HUES48 (cell line): Measurements from ENCODE around the gene SKIDA1.
A peak's percentile ranks its signal among the peaks of the same experiment; 100 is the strongest.

Experiments used
- H3K27ac ChIP-seq: one replicate; pipeline ENCODE4 v1.7.0; 2013; ENCODE audit warnings: low read depth, low read length, inconsistent platforms
- H3K27me3 ChIP-seq: 2 replicates; pipeline ENCODE4 v1.6.1; 2013; ENCODE audit warnings: mild to moderate bottlenecking, low read length; ENCODE audit not compliant: control insufficient read depth, insufficient read depth
- H3K36me3 ChIP-seq: 2 replicates; pipeline ENCODE4 v1.6.1; 2013; ENCODE audit warnings: low read length; ENCODE audit not compliant: control insufficient read depth, insufficient read depth
- H3K4me1 ChIP-seq: 2 replicates; pipeline ENCODE4 v1.6.1; 2013; ENCODE audit warnings: mild to moderate bottlenecking, low read length; ENCODE audit not compliant: control insufficient read depth, insufficient read depth
- H3K4me3 ChIP-seq: 2 replicates; pipeline ENCODE4 v1.5.1; 2013; ENCODE audit warnings: mild to moderate bottlenecking, low read depth, low read length
- H3K9ac ChIP-seq: 2 replicates; pipeline ENCODE4 v1.6.1; 2013; ENCODE audit warnings: mild to moderate bottlenecking, low read depth, low read length, moderate library complexity
- H3K9me3 ChIP-seq: 2 replicates; pipeline ENCODE4 v1.6.1; 2013; ENCODE audit warnings: low read length; ENCODE audit not compliant: control insufficient read depth, insufficient read depth

SKIDA1 gene

DNA sequence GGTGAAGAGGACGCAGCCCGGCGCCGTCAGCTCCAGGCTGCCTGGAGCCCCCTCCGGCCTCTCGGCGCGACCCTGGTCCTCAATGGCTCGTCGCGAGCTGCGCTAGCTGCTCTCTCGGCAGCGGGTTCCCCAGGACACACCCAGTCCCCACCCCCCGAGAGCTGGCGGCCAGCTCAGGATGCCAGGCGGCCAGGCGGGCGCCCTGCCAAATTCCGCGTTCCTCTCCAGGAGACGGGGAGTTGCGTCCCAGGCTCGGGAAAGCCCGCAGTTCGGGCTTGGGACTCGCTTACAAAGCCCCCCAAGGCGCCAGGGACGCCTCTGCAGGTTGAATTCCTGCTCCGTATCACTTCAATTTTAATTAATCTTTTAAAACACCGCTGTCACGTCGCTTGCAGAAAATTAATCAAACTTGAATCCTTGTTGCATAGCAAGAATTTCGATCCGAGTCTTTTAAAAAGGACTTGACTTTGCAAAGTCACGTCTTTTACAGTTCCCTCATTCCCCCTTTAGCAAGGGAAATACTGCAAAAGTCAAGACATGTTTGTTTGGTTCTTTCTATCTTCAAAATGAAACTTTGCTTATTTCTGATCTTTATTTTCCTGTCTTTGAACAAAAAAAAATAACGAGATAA lies 28.2 kb downstream of the SKIDA1 start:
- Histone ChIP-seq H3K4me3 (peak overlapping the region; percentile 85), H3K9me3 (no peaks in the 10 kb centered on the region), H3K36me3 (no peaks in the 10 kb centered on the region), H3K27me3 (peaks cover 34% of the 10 kb centered on the region), H3K4me1 (peaks cover 51% of the 10 kb centered on the region), H3K9ac (peak overlapping the region; percentile 72; the same call in 1 of the 2 replicates), H3K27ac (peak overlapping the region; percentile 98)

DNA sequence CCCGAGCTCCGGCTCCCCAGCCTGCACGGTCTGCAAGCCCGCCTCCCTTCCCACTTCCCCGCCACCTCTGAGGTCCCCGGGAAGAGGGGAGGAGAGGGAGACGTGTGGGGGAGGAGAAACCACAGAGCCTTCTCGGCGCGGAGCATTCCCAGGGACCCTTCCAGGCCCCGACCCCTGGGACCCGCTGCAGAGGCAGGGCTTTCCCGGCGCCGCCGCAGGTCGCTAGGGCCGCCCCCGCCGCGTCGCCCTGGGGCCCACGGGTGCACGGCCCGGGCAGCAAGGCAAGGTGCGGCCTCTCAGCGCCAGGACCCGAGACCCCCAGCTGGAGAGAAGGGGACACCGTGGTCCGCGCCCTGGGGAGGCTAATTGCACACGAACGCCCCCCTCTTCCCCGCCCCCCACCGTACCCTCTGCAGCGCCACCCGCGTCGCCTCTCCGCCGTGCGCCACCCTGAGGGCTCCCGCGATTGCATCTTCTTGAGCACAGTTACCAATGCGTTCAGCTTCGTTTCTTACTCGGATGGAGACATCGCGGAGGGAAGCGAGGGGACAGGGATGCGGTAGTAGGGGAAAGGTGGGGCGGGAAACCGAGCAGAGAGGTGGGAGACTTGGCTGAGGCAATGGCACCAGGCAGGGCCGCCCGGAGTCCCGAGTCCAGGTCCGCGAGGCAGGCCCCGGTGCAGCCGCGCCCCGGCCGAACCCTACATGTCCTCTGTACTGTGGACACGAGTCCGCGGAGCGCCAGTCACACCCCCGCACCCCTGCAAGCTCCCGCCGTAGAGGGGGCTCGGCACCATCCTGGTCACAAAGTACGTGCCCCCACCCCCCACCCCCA lies 28.9 kb downstream of the SKIDA1 start:
- Histone ChIP-seq H3K27ac (peak overlapping the region; percentile 98), H3K36me3 (no peaks in the 10 kb centered on the region), H3K9ac (peak overlapping the region; percentile 72)

DNA sequence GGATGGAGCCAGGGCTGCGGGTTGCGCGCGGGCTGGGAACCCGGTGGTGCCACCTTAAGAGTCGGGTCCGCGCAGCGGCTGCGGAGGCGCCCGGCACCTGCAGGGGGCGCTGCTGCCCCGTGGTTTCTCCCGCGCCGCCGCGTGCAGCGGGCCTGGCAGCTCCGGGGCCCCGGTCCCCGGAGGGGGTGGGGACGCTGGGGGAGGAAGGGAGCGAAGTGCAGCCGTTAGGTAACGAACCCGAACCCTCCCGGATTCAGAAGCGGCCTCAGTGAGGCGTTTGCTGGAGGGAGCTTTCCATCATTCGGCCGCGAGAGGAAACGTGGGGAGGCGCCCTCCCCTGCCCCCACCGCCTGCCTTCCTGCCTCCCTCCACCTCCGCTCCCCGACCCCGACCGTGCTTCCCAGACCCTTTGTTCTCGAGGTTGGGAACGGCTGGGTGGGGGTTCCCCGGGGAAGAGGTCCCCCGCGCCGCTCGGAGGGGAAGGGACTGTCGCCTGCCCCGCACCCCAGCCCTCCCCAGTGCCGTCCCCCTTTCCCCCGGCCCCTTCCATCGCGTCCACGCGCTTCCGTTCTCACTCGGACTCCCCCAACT lies 29.6 kb downstream of the SKIDA1 start:
- Histone ChIP-seq H3K36me3 (no peaks in the 10 kb centered on the region), H3K27me3 (peaks cover 33% of the 10 kb centered on the region), H3K4me1 (peaks cover 37% of the 10 kb centered on the region), H3K4me3 (peak overlapping the region; percentile 85), H3K27ac (peak overlapping the region; percentile 98), H3K9ac (peak overlapping the region; percentile 72), H3K9me3 (no peaks in the 10 kb centered on the region)

More for the DNA sequence above, 28.9 kb downstream of the SKIDA1 start:
- H3K27me3 ChIP-seq: peaks cover 34% of the 10 kb centered on the region
- peaks cover 44% of the 10 kb centered on the region for H3K4me1 ChIP-seq
- H3K4me3 ChIP-seq: peak overlapping the region; percentile 85
- no peaks in the 10 kb centered on the region for H3K9me3 ChIP-seq

DNA sequence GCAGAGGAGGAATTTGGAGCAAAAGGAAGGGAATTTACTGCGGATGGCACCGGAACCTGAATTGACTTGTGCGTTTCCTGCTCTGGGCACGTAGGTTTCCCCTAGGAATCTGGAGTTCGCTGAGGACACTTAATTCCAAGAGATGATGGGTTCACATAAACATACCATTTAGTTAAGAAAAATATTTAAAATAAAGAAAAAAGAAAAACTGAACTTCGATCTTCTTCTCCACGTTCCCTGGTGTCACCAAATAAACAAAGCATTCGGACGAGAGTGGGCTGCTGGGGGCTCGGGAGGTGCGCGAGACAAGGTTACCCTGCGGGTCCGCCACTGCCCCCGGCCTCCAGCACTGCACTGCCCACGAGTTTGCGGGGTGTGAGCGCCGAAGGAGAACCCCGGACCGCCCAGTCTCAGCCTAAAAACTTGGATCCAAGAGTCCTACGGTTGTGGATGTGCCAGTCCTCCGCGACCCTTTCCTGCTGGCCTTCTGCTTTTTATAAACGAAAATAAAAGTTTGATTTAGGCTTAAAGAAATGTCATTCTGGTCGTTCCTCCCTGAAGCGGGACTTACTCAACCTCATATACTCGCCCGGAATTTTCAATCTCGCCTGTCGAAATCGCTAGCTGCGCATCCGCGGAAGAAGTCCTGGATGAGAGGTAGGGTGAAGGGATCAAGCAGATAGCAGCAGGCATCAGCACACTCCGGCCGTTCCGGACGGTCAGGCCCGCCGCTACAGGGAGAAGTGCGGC lies 30.3 kb downstream of the SKIDA1 start:
- Histone ChIP-seq H3K36me3 (no peaks in the 10 kb centered on the region), H3K4me3 (peak overlapping the region; percentile 85), H3K9me3 (no peaks in the 10 kb centered on the region), H3K4me1 (peaks cover 34% of the 10 kb centered on the region), H3K27ac (peak overlapping the region; percentile 98), H3K27me3 (peaks cover 29% of the 10 kb centered on the region), H3K9ac (peak overlapping the region; percentile 37)

DNA sequence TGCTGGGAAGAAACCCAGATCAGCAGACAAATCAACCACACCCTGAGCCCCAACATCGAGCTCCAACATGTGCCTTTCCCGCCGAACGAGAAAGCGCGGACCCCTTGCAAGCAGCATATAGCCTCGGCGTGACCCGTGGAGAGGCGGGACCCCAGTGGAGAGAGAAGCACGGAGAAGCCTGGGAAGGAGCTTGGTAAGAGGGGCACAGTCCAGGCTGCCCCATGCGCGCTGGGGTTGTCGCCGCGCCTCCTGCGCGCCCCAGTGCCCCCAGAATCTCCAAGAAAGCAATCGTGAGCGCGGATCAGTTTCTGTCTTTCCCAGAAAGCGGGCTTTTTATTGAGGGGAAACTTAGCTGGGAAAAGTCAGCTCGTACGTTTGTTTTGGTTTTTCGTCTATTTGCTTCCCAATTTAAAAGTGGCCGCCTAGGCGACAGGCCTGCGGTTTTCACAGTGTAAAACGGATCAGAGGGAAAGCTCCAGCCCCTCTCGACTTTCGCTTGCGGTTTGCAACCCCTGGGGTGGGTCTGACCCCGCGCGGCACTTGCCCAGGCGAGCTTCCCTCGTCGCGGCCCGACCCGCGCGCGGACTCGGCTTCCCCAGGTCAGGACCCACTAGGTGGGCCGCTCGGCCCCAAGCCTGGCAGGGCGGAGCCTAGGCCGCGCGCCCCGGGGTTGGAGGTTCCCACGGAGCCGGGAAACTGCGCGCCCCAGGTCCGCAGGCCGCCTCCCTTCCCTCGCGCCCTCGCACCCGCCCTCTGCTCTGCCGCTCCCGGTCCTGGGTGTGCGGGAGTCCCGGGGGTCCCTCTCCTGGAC lies 31.1 kb downstream of the SKIDA1 start:
- H3K4me1 ChIP-seq: peaks cover 33% of the 10 kb centered on the region
- H3K36me3 ChIP-seq: no peaks in the 10 kb centered on the region
- peak overlapping the region; percentile 37; the same call in 1 of the 2 replicates for H3K9ac ChIP-seq
- peaks cover 22% of the 10 kb centered on the region for H3K27me3 ChIP-seq
- H3K9me3 ChIP-seq: no peaks in the 10 kb centered on the region
- peak overlapping the region; percentile 85 for H3K4me3 ChIP-seq
- peak overlapping the region; percentile 98 for H3K27ac ChIP-seq

DNA sequence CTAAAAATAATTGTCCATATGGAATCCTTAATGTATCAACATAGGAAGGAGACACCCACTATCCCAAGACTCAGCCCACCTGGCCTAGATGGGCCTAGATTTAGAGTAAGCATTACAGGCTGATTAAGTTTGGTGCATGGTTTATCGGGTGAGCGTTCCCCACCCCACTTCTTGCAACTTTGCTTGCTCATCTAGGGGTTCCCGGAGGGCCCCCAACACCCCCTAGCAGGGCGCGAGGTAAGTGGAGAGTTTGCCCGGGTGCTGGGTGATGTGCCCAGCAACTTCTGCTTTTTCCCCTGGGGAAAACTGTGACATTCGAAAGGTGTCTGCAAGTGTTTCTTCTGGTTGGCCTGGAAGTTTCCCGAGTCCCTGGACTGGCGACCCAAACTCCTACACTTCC lies 31.7 kb downstream of the SKIDA1 start:
- Histone ChIP-seq H3K27me3 (peaks cover 16% of the 10 kb centered on the region), H3K36me3 (no peaks in the 10 kb centered on the region), H3K9ac (no peak overlapping the region), H3K4me1 (peaks cover 26% of the 10 kb centered on the region), H3K4me3 (peak overlapping the region; percentile 85; the same call in 1 of the 2 replicates), H3K9me3 (no peaks in the 10 kb centered on the region), H3K27ac (peak overlapping the region; percentile 98)

DNA sequence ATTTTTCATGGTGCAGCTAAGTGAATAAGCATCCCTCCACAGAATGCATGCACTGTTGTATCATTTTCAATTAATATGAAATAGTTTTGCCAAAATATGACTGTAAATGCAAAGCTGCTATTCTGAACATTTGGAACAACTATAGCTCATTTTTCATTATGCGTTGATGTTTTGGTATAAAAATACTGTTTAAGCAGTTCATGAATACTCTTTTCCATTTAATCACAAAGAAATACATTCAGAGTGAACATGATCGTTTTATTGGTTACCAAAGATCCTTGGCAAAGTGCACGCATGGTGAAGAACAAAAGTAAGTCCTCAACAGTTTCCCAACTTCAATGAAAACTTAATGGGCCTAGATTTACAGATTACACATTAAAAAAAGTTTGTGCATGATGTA lies 33.1 kb downstream of the SKIDA1 start:
- no peaks in the 10 kb centered on the region for H3K9me3 ChIP-seq
- peaks cover 2% of the 10 kb centered on the region for H3K27me3 ChIP-seq
- no peak overlapping the region for H3K4me3 ChIP-seq
- peaks cover 13% of the 10 kb centered on the region; the same call in 1 of the 2 replicates for H3K4me1 ChIP-seq
- H3K36me3 ChIP-seq: no peaks in the 10 kb centered on the region
- H3K9ac ChIP-seq: no peak overlapping the region
- H3K27ac ChIP-seq: no peak overlapping the region

DNA sequence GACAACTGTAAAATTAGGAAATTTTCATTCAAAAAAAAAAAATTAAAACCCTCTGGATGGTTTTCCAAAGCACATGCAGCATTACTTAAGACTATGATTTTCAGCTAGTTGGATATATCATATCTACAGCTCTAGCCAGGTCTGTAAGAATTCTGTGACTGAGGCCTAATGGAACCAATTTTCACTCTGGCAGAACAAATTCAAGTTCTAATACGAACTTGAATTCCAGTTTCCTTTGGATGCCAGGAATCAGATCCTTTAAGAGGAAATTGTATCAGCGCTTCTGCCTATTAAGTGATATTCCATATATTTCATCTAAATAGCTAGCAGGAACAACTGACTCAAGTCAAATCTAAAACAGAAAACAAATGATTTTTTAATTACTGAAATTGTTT lies 34.8 kb downstream of the SKIDA1 start:
- no peaks in the 10 kb centered on the region for H3K36me3 ChIP-seq
- H3K9ac ChIP-seq: no peak overlapping the region
- no peak overlapping the region for H3K4me3 ChIP-seq
- H3K27me3 ChIP-seq: no peaks in the 10 kb centered on the region
- H3K9me3 ChIP-seq: no peaks in the 10 kb centered on the region
- H3K27ac ChIP-seq: no peak overlapping the region
- peaks cover 11% of the 10 kb centered on the region; the same call in 1 of the 2 replicates for H3K4me1 ChIP-seq

DNA sequence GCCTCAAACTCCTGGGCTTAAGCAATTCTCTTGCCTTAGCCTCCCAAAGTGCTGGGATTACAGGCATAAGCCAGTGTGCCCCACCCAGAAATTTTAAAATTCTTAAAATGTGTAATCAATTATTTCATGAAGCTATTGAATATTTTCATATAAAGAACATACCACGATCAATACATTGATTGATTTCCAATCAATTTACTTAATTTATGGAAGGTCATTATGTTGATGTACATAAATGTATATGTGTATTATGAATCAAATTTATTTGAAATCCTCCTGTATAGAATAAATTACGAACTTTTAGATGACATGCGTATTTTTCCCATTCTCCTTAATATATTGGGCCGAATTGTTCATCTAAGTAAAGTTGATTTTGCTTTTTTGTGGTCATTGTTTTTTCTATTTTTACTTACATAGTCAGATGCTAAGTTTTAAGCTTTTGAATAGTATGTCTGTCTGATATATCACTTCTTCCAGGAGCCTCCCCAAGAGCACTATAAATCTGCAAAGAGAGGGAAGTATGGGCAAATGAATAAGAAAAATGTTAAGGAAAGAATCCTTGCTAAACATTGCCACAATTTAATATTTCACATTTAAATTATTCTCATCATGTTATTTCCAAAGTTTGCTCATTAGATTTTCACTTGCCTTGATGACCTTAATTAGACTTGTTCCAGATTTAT lies 35.3 kb downstream of the SKIDA1 start:
- Histone ChIP-seq H3K4me1 (peaks cover 11% of the 10 kb centered on the region; the same call in 1 of the 2 replicates), H3K36me3 (no peaks in the 10 kb centered on the region), H3K27me3 (no peaks in the 10 kb centered on the region), H3K9ac (no peak overlapping the region), H3K4me3 (no peak overlapping the region), H3K9me3 (no peaks in the 10 kb centered on the region), H3K27ac (no peak overlapping the region)
